ENCODE results near the gene PAX1.

The PAX1 gene

DNA sequence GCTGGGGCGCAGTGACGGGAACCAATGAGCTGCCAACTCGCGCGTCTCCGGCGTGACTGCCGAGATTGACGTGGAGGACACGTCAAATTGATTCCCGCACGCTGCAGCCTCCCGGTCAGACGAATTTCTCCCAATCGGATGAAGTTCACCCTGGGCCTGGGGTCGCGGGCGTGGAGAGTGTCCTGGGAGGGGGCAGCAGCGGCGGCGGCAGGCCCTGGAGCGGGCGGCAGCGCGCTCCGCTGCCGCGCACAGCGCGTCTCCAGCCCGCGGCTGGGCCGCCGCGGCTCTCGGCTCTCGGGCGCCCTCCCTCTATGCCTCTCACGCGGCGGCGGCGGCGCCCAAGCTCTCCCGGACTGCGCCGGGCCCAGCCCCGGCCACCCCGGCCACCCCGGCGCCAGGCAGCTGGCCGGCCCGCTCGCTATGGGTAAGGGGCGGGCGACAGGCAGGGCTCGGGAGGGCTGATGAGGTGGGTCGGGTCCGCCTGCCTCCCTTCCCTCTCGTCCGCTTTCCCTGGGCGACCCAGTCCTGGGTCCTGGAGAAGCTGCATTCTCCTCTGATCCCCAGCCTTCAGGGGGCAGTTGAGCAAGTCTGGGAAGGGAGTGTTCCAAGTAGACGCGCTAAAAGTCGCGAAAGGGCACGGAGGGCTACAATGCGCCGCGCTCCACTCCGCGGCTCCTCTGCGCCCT lies at the start of gene PAX1:
Gene PAX1 (plus strand): TSS at position 90 of the 686 bp plus-strand sequence. CDS start 49 bp downstream, at position 139.
- TF ChIP-seq CTCF (conservative IDR thresholded peaks at IDR 0.05; ENCODE audit: low read depth, low read length), result no peak
- H3K4me3 ChIP-seq (ENCODE audit: low read length), result no peak within 1 kb of the TSS
- no peak for DNase-seq (ENCODE audit: low read depth)

DNA sequence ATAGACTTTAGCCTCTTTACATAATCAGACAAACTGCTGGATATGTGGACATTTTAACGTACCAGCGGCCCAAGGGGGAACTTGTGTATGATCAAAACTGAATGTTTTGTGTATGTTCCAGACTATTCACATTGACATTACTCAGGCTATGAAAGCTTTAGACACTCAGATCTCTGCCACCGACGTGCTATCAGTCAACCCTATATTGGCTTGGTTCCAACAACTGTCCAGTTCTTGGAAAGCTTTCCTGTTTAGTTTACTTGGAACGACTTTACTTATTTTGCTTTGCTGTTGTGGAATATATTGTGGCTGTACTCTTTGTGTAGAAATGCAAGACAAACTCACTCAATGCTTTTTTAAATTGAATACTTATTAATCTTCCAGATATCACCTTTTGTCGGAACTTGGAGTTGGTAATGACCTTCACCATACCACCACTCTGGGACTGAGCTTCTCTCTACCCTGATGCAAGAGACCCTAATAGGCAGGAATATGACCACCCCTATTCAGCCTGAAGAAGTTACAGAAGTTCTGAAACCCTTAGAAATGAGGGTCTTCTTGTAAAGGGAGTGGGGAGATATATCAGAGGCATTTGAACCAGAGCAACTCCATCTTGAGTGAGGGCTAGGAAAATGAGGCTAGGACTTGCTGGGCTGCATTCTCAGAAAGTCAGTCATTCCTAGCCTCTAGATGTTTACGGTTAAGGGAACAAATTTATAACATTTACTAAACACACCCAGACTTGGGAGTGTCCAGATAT lies 49.0 kb upstream of the PAX1 start:
- no peak for DNase-seq (ENCODE audit: low read depth)
- no peak for TF ChIP-seq CTCF (conservative IDR thresholded peaks at IDR 0.05; ENCODE audit: low read depth, low read length)
- no peak overlapping the region for H3K4me3 ChIP-seq (ENCODE audit: low read length)

DNA sequence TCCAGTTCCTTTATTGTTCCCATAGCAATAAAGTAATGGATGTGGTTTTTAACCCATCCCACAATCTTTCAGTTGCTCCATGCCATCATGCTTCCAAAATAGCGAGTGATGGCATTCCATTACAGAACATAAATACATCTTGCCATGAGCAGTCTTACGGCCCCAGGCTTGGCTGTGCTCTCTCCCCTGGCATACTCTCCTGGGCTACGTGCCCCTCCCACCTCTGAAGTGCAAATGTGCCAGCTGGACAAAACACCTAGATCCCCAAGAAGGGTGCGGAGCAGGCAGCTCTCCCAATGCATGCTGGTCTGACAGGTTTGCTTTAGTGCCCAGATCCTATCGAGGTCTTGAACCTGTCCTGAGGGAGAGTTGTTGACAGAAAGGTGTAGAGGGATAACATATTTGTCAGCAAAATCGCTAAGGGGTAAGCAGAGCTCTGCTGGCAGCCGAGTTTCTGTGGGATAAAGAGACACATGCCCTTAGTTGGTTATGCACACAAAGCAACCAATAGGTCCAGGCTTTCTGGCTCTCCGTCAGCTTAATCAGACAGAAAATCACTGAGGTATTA lies 43.9 kb upstream of the PAX1 start:
- no peak for TF ChIP-seq CTCF (conservative IDR thresholded peaks at IDR 0.05; ENCODE audit: low read depth, low read length)
- DNase-seq (ENCODE audit: low read depth), result no peak
- H3K4me3 ChIP-seq (ENCODE audit: low read length), result no peak overlapping the region

DNA sequence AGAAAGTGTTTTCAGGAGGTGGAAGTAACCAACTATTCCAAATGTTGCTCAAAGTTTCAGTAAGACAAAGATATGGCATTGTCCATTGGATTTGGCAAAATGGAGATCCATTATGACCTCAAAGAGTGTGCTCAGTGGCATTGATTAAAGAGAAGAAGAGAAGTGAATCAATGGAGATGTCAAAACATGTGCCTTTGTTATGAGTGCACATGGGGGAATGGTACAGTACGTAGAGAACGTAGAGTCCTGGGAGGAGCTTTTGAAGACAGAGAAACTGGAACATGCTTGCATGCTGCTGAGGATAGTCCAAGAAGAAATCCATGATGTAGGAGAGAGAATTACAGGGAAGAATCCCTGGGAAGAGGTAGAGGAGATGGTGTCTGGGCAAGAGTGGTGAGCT lies 42.0 kb upstream of the PAX1 start:
- no peak for DNase-seq (ENCODE audit: low read depth)
- TF ChIP-seq CTCF (conservative IDR thresholded peaks at IDR 0.05; ENCODE audit: low read depth, low read length), result no peak
- no peak overlapping the region for H3K4me3 ChIP-seq (ENCODE audit: low read length)

GRCh38 chr20:21665687-21666446 lies 39.6 kb upstream of the PAX1 start:
- TF ChIP-seq CTCF (conservative IDR thresholded peaks at IDR 0.05; ENCODE audit: low read depth, low read length), result no peak
- no peak overlapping the region for H3K4me3 ChIP-seq (ENCODE audit: low read length)
- no peak for DNase-seq (ENCODE audit: low read depth)

DNA sequence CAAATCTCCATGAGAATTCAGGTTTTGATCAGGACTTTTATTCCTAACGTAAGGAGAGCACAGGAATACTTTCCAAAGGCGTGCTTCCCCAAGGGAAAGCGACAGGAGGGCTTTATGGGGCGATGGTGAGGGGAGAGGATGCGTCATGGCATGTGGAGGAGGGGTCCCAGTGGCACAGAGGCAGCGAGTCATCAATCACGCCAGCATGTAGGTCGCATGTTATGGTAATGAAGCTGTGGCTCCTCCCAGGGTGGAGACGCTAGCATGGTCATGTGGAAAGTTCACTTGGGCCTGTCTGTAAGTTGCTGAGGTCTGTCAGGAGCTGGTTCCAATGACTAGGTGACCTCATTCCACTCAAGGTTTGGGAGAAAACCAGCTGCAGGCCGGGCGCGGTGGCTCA lies 35.3 kb upstream of the PAX1 start:
- no peak overlapping the region for H3K4me3 ChIP-seq (ENCODE audit: low read length)
- DNase-seq (ENCODE audit: low read depth), result no peak
- no peak for TF ChIP-seq CTCF (conservative IDR thresholded peaks at IDR 0.05; ENCODE audit: low read depth, low read length)

Data from retinal pigment epithelial cell (primary cell).